Measurements from ENCODE around the gene SEC14L5.

DNA sequence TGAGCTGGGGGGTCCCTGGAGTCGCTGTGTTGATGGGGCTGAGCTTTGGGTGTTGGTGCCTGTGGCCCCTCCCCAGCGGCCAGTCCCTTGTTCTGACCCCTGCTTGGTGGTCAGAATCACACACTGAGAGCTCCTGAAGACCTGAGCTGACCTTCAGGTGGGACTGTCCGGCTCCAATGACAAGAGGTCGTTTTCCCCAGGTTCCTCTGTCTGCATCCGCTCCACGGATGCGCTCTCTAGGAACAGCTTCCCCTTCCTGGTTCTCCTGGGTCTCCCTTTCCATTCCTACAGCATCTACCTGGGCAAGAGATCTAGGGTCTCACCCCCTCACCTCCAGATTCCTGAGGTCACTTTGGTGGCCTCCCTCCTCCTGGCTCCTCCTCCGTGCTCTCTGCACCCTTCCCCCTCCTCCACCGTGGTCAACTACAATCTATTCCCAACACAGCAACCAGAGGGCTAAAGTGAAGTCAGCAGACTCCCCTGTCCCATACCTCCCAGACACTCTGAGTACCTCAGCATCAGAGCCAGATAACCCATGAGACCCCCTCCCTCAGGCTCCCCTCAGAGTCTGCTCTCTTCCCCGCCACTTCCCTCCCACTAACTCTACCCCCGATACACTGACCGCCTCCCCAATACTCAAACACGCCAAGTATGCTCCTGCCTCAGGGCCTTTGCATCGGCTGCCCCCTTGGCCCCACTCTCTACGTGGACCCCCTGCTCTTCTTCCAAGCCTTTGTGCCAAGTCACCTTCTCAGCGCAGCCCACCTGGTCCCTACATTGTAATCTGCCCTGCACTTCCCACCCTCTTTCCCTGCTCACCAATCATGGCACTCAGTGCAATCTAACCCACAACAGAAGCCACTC, 9.0 kb upstream of the SEC14L5 start:
- TF ChIP-seq GATA2 (IDR thresholded peaks at IDR 0.05; ENCODE audit: low read depth, low read length) = no peak
- no peak for TF ChIP-seq GATA3 (IDR thresholded peaks at IDR 0.05; ENCODE audit: low read depth, low read length)
